ENCODE data around the gene PTPRD. TPM values are rescaled to one million over a fixed set of nuclear protein-coding genes. Genes with fewer than 3 reads are reported as not detected.

PTPRD gene
- total RNA-seq, 4 donors from 2014 or later, result 19.6 to 78.9 (median 45.6) TPM

- Histone ChIP-seq H3K9me3 (no peaks in the 10 kb centered on the region), H3K4me3 (replicated peaks in 1 of 3) (no peak overlapping the region), H3K4me1 (no peaks in the 10 kb centered on the region), H3K27me3 (no peaks in the 10 kb centered on the region), H3K27ac (no peak overlapping the region), H3K36me3 (no peaks in the 10 kb centered on the region)
- TF ChIP-seq CTCF (IDR thresholded peaks at IDR 0.05), result no peak
- no peak for TF ChIP-seq POLR2A (IDR thresholded peaks at IDR 0.05)
- 81 to 82% methylated on average over 3 of the region's 3 CpGs for WGBS, 2 donors
- DNase-seq, result no peak
- intact Hi-C loops (cut with DNase I), result no loop called here
Observed at GRCh38 chr9:9257999-9258498, 1354.8 kb downstream of the PTPRD start.

- no peaks in the 10 kb centered on the region for H3K27me3 ChIP-seq
- H3K4me1 ChIP-seq, result no peaks in the 10 kb centered on the region
- 41 to 72% methylated on average over 2 of the region's 2 CpGs for WGBS, 2 donors
- H3K27ac ChIP-seq, result no peak overlapping the region
- H3K4me3 ChIP-seq (replicated peaks in 1 of 3), result no peak overlapping the region
- intact Hi-C loops (cut with DNase I), result no loop called here
- TF ChIP-seq CTCF (IDR thresholded peaks at IDR 0.05), result no peak
- no peak for TF ChIP-seq POLR2A (IDR thresholded peaks at IDR 0.05)
- no peaks in the 10 kb centered on the region for H3K36me3 ChIP-seq
- no peak for DNase-seq
- H3K9me3 ChIP-seq, result no peaks in the 10 kb centered on the region
Observed at GRCh38 chr9:9246726-9247125, 1366.1 kb downstream of the PTPRD start.

GRCh38 chr9:9231946-9232345 is 1380.9 kb downstream of the PTPRD start:
- no peaks in the 10 kb centered on the region for H3K36me3 ChIP-seq
- no peak overlapping the region for H3K4me3 ChIP-seq (replicated peaks in 1 of 3)
- no peak overlapping the region for H3K27ac ChIP-seq
- no peaks in the 10 kb centered on the region for H3K9me3 ChIP-seq
- no peaks in the 10 kb centered on the region for H3K4me1 ChIP-seq
- TF ChIP-seq CTCF (IDR thresholded peaks at IDR 0.05) (no peak), POLR2A (IDR thresholded peaks at IDR 0.05) (no peak)
- intact Hi-C loops (cut with DNase I), result no loop called here
- no peak for DNase-seq
- no peaks in the 10 kb centered on the region for H3K27me3 ChIP-seq

GRCh38 chr9:9229269-9229668 is 1383.5 kb downstream of the PTPRD start:
- intact Hi-C loops (cut with DNase I), result no loop called here
- Histone ChIP-seq H3K27me3 (no peaks in the 10 kb centered on the region), H3K9me3 (no peaks in the 10 kb centered on the region), H3K4me3 (replicated peaks in 1 of 3) (no peak overlapping the region), H3K4me1 (no peaks in the 10 kb centered on the region), H3K27ac (no peak overlapping the region), H3K36me3 (no peaks in the 10 kb centered on the region)
- DNase-seq, result no peak
- TF ChIP-seq CTCF (IDR thresholded peaks at IDR 0.05), result no peak
- TF ChIP-seq POLR2A (IDR thresholded peaks at IDR 0.05), result no peak
- WGBS, 2 donors, result 77 to 85% methylated on average over 3 of the region's 3 CpGs

GRCh38 chr9:9223175-9223574 is 1389.6 kb downstream of the PTPRD start:
- Histone ChIP-seq H3K27ac (no peak overlapping the region), H3K4me3 (replicated peaks in 1 of 3) (no peak overlapping the region), H3K9me3 (no peaks in the 10 kb centered on the region), H3K36me3 (no peaks in the 10 kb centered on the region), H3K4me1 (no peaks in the 10 kb centered on the region), H3K27me3 (no peaks in the 10 kb centered on the region)
- TF ChIP-seq POLR2A (IDR thresholded peaks at IDR 0.05) (no peak), CTCF (IDR thresholded peaks at IDR 0.05) (no peak)
- no peak for DNase-seq
- intact Hi-C loops (cut with DNase I), result no loop called here

Measured in thyroid gland (tissue), 4 donors.